Body of pancreas (tissue), 4 donors: Measurements from ENCODE around the gene DENND1C.

ENCODE experiments used
- CTCF ChIP-seq, 7 experiments: fragments of 450-650 bp in 4 of 7; fragments of 200-600 bp in 3 of 7; sonication (generic) in 3 of 7; IDR thresholded peaks; one replicate each; pipeline ENCODE4 v1.5.1; 2016 to 2019; ENCODE audit warnings: antibody characterized with exemption in 7 of 7
- POLR2A ChIP-seq, 3 donors: fragments of 450-650 bp; IDR thresholded peaks; one replicate each; pipeline ENCODE4 v1.6.1; 2016; ENCODE audit warnings: antibody characterized with exemption in 3 of 3, mild to moderate bottlenecking in 2 of 3

GRCh38 chr19:6521718-6522646 lies 40.4 kb upstream of the DENND1C start:
- no peak for TF ChIP-seq CTCF (IDR thresholded peaks at IDR 0.05)
- no peak for TF ChIP-seq POLR2A (IDR thresholded peaks at IDR 0.05)
